Epithelial cell of proximal tubule (primary cell): ENCODE data around the gene IL17C. TPM values are rescaled to one million over a fixed set of nuclear protein-coding genes. Genes with fewer than 3 reads are reported as not detected.

Experiments
- DNase-seq: peaks from one replicate; pipeline ENCODE4 v3.0.0-alpha.2; 2011; ENCODE audit warnings: low read depth
- H3K4me3 ChIP-seq: 2 replicates; pipeline ENCODE4 v1.5.1; 2011; ENCODE audit warnings: low read depth, mild to moderate bottlenecking, low read length
- CTCF ChIP-seq: conservative IDR thresholded peaks from 2 replicates; pipeline ENCODE4 v1.5.1; 2012; ENCODE audit warnings: low read depth, mild to moderate bottlenecking, low read length
- total RNA-seq: library from RNA; depleted of rRNA; stranded (reverse); fragments of >200 nt; gene quantifications from 2 replicates; pipeline ENCODE4 v1.2.3, GENCODE V29; 2015

The IL17C gene
- total RNA-seq, 1 donor from 2014 or later: 0.17 TPM

GRCh38 chr16:88616736-88617135, 21.6 kb upstream of the IL17C start:
- DNase-seq: no peak
- TF ChIP-seq CTCF: no peak

GRCh38 chr16:88617268-88618031, 20.9 kb upstream of the IL17C start:
- H3K4me3 ChIP-seq: no peak overlapping the region
- TF ChIP-seq CTCF: no peak
- no peak for DNase-seq

More at GRCh38 chr16:88616736-88617135, 21.6 kb upstream of the IL17C start:
- H3K4me3 ChIP-seq: no peak overlapping the region

GRCh38 chr16:88618182-88618955, 20.0 kb upstream of the IL17C start:
- H3K4me3 ChIP-seq: no peak overlapping the region
- TF ChIP-seq CTCF: no peak
- DNase-seq: no peak

GRCh38 chr16:88618956-88619667, 19.3 kb upstream of the IL17C start:
- no peak overlapping the region for H3K4me3 ChIP-seq
- TF ChIP-seq CTCF: no peak
- no peak for DNase-seq

GRCh38 chr16:88619859-88620815, 18.2 kb upstream of the IL17C start:
- no peak for TF ChIP-seq CTCF
- DNase-seq: no peak

GRCh38 chr16:88622125-88622524, 16.2 kb upstream of the IL17C start:
- no peak overlapping the region for H3K4me3 ChIP-seq

More at GRCh38 chr16:88619859-88620815, 18.2 kb upstream of the IL17C start:
- H3K4me3 ChIP-seq: no peak overlapping the region

More at GRCh38 chr16:88622125-88622524, 16.2 kb upstream of the IL17C start:
- no peak for TF ChIP-seq CTCF
- DNase-seq: no peak
